Right lobe of liver (tissue), 6 donors: Measurements from ENCODE around the gene TCF15. TPM values are rescaled to one million over a fixed set of nuclear protein-coding genes. Genes with fewer than 3 reads are reported as not detected.

Experiments used
- ATAC-seq, 4 donors: fragments of 200-7000 bp; cut with Tn5 transposase; one replicate each; pipeline ENCODE4 v1.9.1; 2020; ENCODE audit warnings: mild to moderate bottlenecking in 4 of 4, moderate library complexity in 4 of 4
- DNase-seq, 3 donors: peaks; one replicate each; pipeline ENCODE4 v3.0.0-alpha.2; 2020
- H3K27ac ChIP-seq, 3 donors: fragments of 200-600 bp; one replicate each; pipeline ENCODE4 v1.8.0; 2022
- H3K27me3 ChIP-seq, 2 donors: fragments of 200-600 bp; one replicate each; pipeline ENCODE4 v1.8.0; 2022
- H3K36me3 ChIP-seq, 4 donors: fragments of 200-600 bp; sonication (generic) in 1 of 4; one replicate each; pipeline versions ENCODE4 v1.5.1 to v1.8.0; 2017 to 2022; ENCODE audit warnings: control low read depth in 1 of 4
- H3K4me1 ChIP-seq, 4 donors: fragments of 200-600 bp; sonication (generic) in 1 of 4; one replicate each; pipeline versions ENCODE4 v1.5.1 to v1.8.0; 2017 to 2022; ENCODE audit warnings: control low read depth in 1 of 4
- H3K4me3 ChIP-seq, 3 donors: fragments of 200-600 bp; one replicate each; pipeline ENCODE4 v1.8.0; 2022
- H3K9me3 ChIP-seq, 4 donors: fragments of 200-600 bp; sonication (generic) in 1 of 4; one replicate each; pipeline versions ENCODE4 v1.5.1 to v1.8.0; 2017 to 2022; ENCODE audit warnings: control low read depth in 1 of 4
- CTCF ChIP-seq, 4 donors: fragments of 200-600 bp in 3 of 4; fragments of 450-650 bp in 1 of 4; IDR thresholded peaks; one replicate each; pipeline versions ENCODE4 v1.5.1 to v1.8.0; 2016 to 2022; ENCODE audit warnings: antibody characterized with exemption in 4 of 4, mild to moderate bottlenecking in 2 of 4
- POLR2A ChIP-seq: fragments of 450-650 bp; IDR thresholded peaks from one replicate; pipeline ENCODE4 v1.6.1; 2017; ENCODE audit warnings: antibody characterized with exemption, mild to moderate bottlenecking
- WGBS: methylation state at CpG from one replicate; pipeline ENCODE4 v1.1.6; 2018; ENCODE audit warnings: low coverage, low lambda C conversion rate; ENCODE audit not compliant: insufficient coverage; ENCODE audit errors: missing lambda C conversion rate; 5-methylcytosine and 5-hydroxymethylcytosine counted together
- intact Hi-C, 2 donors: fragments of 100-400 bp; cut with DNase I; formaldehyde crosslinking; loops; one replicate each; pipeline versions ENCODE4 v1.11.2 to v1.14.1; 2022
- total RNA-seq, 6 experiments: library from RNA; depleted of rRNA in 2 of 6; stranded (reverse); fragments of >200 nt in 2 of 6; fragmentation: NEBNext Ultra II Directional in 3 of 6; extraction: Animal tissue kit (Norgen Biotek cat#: 25700) in 3 of 6; gene quantifications; one replicate each; pipeline versions ENCODE4 v1.1.0 to v1.2.4, GENCODE V29; 2016 to 2023
- donor health status: DM: no; HTN: yes; CAD: no.
- donor health status: DM: no; HTN: no; CAD: no.
- donor health status: DM: no; HTN: no; CAD: no.
- donor health status: DM: no; HTN: yes; CAD: no.
- donor health status: DM: no; HTN: yes; CAD: no.

The TCF15 gene
- total RNA-seq, 6 experiments from 2014 or later, result 0.33 TPM; not detected in 5

DNA sequence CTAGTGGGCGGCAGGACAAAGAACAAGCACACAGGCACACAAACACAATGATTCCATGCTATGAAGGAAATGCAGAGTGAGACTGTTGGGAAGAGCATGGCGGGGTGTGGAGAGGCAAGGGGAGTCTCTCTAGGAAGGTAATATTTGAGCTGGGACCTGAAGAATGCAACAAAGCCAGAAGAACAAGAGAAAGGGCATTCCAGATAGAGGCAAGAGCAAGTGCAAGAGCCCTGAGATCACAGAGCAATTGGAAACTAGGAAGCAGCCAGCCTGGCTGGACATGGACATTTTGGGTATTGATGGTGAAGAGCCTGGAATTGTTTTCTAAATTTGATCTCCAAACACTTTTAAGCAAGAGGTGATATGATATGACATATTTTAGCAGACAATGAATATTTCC lies 27.4 kb upstream of the TCF15 start:
- WGBS, result 100% methylated on average over 2 of the region's 2 CpGs
- intact Hi-C loops, result no loop called here
- no peak for TF ChIP-seq POLR2A
- no peak for TF ChIP-seq CTCF (IDR thresholded peaks at IDR 0.05)
- Histone ChIP-seq H3K27me3 (no peaks in the 10 kb centered on the region), H3K36me3 (no peaks in the 10 kb centered on the region), H3K27ac (no peak overlapping the region), H3K4me1 (peaks cover 0 to 2% (median 0%) of the 10 kb centered on the region in 4 donors), H3K4me3 (no peak overlapping the region), H3K9me3 (no peaks in the 10 kb centered on the region)
- ATAC-seq (no peak), DNase-seq (no peak)

DNA sequence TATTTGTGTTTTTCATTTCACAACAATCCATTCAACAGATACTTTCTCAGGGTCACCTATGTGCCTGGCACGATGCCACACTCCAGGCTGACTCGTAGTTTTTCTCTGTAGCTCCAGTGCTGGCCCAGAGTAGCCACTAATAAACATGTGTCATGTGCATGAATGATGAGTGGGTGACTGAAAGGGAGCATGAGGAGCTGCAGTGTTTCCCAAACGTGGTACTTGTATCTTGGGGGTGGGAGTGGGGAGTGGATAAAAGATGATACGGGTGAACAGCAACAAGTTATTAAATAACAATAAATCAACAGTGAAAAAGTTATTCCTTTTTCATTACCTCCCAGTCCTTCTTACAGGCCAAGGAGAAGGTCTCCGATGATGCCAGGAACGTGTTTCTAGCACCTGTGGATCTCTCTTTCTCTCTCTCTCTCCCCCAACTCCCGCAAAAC lies 25.8 kb upstream of the TCF15 start:
- Histone ChIP-seq H3K4me1 (no peaks in the 10 kb centered on the region), H3K36me3 (no peaks in the 10 kb centered on the region), H3K27me3 (no peaks in the 10 kb centered on the region), H3K27ac (no peak overlapping the region), H3K9me3 (no peaks in the 10 kb centered on the region), H3K4me3 (no peak overlapping the region)
- intact Hi-C loops, result no loop called here
- TF ChIP-seq CTCF (IDR thresholded peaks at IDR 0.05) (no peak), POLR2A (no peak)
- no peak for ATAC-seq
- DNase-seq, result no peak
- 36% methylated on average over 7 of the region's 7 CpGs for WGBS

DNA sequence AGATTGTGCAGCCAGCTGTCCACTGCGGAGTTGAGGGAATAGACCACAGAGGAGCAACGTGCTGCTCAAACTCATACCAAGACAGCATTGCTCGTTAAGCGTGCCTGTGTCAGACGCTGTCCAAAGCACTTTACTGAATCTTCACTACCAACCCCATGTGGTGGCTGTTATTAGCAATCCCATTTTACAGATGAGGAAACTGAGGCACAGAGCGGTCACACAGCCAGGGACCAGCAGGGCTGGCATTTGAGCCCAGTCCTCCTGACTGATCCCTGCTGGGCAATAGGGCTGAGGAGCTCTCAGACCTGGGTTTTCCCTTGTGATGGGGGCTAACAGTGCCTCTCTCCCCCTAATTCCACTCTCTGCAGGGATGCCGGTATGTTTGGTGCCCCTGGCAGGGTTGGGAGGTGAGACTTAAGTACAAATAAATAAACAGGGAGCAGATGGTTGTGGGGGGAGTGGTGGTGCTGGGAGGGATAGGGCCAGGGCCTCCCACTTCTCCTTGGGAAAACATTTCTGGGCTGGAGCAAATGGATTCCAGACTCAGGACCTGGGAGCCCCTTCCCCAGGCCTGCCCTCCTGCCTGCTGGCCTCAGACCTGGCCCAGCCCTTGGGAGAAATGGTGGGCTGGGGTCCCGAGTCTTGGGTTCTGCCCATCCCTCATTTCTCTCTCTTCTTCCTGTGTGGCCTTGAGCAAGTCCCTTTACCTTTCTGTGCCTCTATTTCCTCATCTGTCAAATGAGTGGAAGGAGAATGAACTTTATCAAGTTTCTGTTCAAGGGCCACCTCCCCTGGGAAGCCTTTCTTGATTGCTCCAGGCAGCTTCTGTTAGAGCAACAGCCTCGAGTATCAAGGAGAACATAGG lies 25.2 kb upstream of the TCF15 start:
- intact Hi-C loops, result no loop called here
- H3K27ac ChIP-seq, result no peak overlapping the region
- WGBS, result 58% methylated on average over 5 of the region's 9 CpGs
- no peaks in the 10 kb centered on the region for H3K9me3 ChIP-seq
- H3K27me3 ChIP-seq, result no peaks in the 10 kb centered on the region
- no peaks in the 10 kb centered on the region for H3K4me1 ChIP-seq
- H3K36me3 ChIP-seq, result no peaks in the 10 kb centered on the region
- TF ChIP-seq POLR2A (no peak), CTCF (IDR thresholded peaks at IDR 0.05) (no peak)
- ATAC-seq (no peak), DNase-seq (no peak)
- H3K4me3 ChIP-seq, result no peak overlapping the region

- WGBS, result 30% methylated on average over 4 of the region's 14 CpGs
- intact Hi-C loops, result no loop called here
- H3K4me3 ChIP-seq, result no peak overlapping the region
- TF ChIP-seq CTCF (IDR thresholded peaks at IDR 0.05) (no peak), POLR2A (no peak)
- no peaks in the 10 kb centered on the region for H3K9me3 ChIP-seq
- ATAC-seq, result no peak
- no peak for DNase-seq
- H3K27me3 ChIP-seq, result no peaks in the 10 kb centered on the region
- H3K27ac ChIP-seq, result no peak overlapping the region
- no peaks in the 10 kb centered on the region for H3K36me3 ChIP-seq
- H3K4me1 ChIP-seq, result no peaks in the 10 kb centered on the region
These were observed 24.2 kb upstream of the TCF15 start for GRCh38 chr20:634148-634925.
